Transverse colon (tissue), 4 donors: ENCODE data around the gene ARF6. TPM values are rescaled to one million over a fixed set of nuclear protein-coding genes. Genes with fewer than 3 reads are reported as not detected.

Experiments used
- DNase-seq: peaks from one replicate; pipeline ENCODE4 v3.0.0-alpha.2; 2019
- H3K27ac ChIP-seq, 4 donors: fragments of 200-600 bp; sonication (generic); 2 replicates each; pipeline ENCODE4 v1.5.1; 2016 to 2018; ENCODE audit warnings: inconsistent platforms in 4 of 4
- H3K27me3 ChIP-seq: fragments of 200-600 bp; sonication (generic); 2 replicates; pipeline ENCODE4 v1.5.1; 2017; ENCODE audit warnings: inconsistent platforms
- H3K36me3 ChIP-seq, 4 donors: fragments of 200-600 bp; sonication (generic); 2 replicates each; pipeline ENCODE4 v1.5.1; 2017 to 2019; ENCODE audit warnings: inconsistent platforms in 4 of 4
- H3K4me1 ChIP-seq, 4 donors: fragments of 200-600 bp; sonication (generic); 2 replicates each; pipeline ENCODE4 v1.5.1; 2017 to 2020; ENCODE audit warnings: inconsistent platforms in 4 of 4
- H3K4me3 ChIP-seq, 4 donors: fragments of 200-600 bp; sonication (generic); 1 replicate in 1 of 4; 2 replicates in 3 of 4; pipeline versions ENCODE4 v1.5.1 to v1.6.1; 2017 to 2019; ENCODE audit warnings: inconsistent platforms in 4 of 4
- H3K9me3 ChIP-seq, 2 donors: fragments of 200-600 bp; sonication (generic); 2 replicates each; pipeline ENCODE4 v1.5.1; 2017 to 2019; ENCODE audit warnings: inconsistent platforms in 2 of 2
- CTCF ChIP-seq, 5 experiments: fragments of 200-600 bp in 3 of 5; fragments of 450-650 bp in 2 of 5; sonication (generic) in 3 of 5; IDR thresholded peaks; 1 replicate in 2 of 5; 2 replicates in 3 of 5; pipeline ENCODE4 v1.5.1; 2016 to 2017; ENCODE audit warnings: antibody characterized with exemption in 5 of 5, inconsistent platforms in 3 of 5, mild to moderate bottlenecking in 2 of 5, moderate library complexity in 1 of 5
- EP300 ChIP-seq: sonication (generic); formaldehyde crosslinking; IDR thresholded peaks from one replicate; pipeline ENCODE4 v1.6.1; 2017; ENCODE audit warnings: antibody characterized with exemption, low read depth
- POLR2A ChIP-seq: fragments of 450-650 bp; IDR thresholded peaks from one replicate; pipeline ENCODE4 v1.6.1; 2016; ENCODE audit warnings: antibody characterized with exemption, mild to moderate bottlenecking, moderate library complexity
- POLR2AphosphoS5 ChIP-seq, 3 donors: sonication (generic); formaldehyde crosslinking; IDR thresholded peaks; one replicate each; pipeline ENCODE4 v1.6.1; 2016; ENCODE audit warnings: antibody characterized with exemption in 3 of 3
- WGBS, 2 donors: methylation state at CpG; one replicate each; pipeline ENCODE4 v1.1.5; 2018; ENCODE audit warnings: low coverage in 1 of 2; 5-methylcytosine and 5-hydroxymethylcytosine counted together
- in situ Hi-C, 4 donors: fragments of 200-750 bp; cut with MboI; loops; one replicate each; pipeline versions ENCODE4 v1.15.0 to v1.15.1; 2017; ENCODE audit warnings: low sequenced_read_pairs in 3 of 4, low pct_ligation_motif_present in 1 of 4, low pct_unique_long_range_greater_than_20kb in 1 of 4
- intact Hi-C: fragments of 100-400 bp; cut with DNase I; formaldehyde crosslinking; loops from one replicate; pipeline ENCODE4 v1.15.1; 2023; ENCODE audit warnings: low total_unique reads
- total RNA-seq, 4 donors: library from RNA; depleted of rRNA; stranded (reverse); fragments of >200 nt; gene quantifications; one replicate each; pipeline ENCODE4 v1.1.0, GENCODE V29; 2016

The ARF6 gene
- total RNA-seq, 4 donors from 2014 or later = 70.3 to 120 (median 101) TPM

- Histone ChIP-seq H3K36me3 (no peaks in the 10 kb centered on the region), H3K27me3 (no peaks in the 10 kb centered on the region), H3K4me1 (peaks cover 0 to 33% (median 18%) of the 10 kb centered on the region in 4 donors), H3K4me3 (no peak overlapping the region), H3K9me3 (no peaks in the 10 kb centered on the region), H3K27ac (peak overlapping the region in 2 of 4 donors; percentile 59 to 61)
- WGBS, 2 donors = 38 to 66% methylated on average over 5 of the region's 5 CpGs
- in situ Hi-C loops = no loop called here
- TF ChIP-seq POLR2AphosphoS5 (IDR thresholded peaks at IDR 0.05) (no peak), POLR2A (no peak), CTCF (IDR thresholded peaks at IDR 0.05) (no peak), EP300 (no peak)
- intact Hi-C loops = no loop called here
- no peak for DNase-seq
Observed at GRCh38 chr14:49907186-49907585, 14.3 kb downstream of the ARF6 start.

DNA sequence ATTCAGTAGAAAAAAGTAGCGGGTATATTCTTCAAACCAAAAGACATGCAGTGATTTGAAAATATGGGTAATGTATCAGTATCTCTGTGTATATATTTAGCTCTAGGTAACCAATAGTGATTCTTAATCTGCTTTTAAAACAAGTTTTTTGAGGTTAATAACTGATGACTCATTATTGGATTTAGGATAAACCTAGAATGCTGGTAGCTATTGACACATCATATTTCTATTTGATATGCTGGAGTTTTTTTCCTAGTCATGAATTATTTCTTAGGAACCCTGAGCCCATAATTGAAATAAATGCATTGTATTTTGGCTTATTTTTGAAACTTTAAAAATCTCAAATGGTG lies 15.5 kb downstream of the ARF6 start:
- Histone ChIP-seq H3K27me3 (no peaks in the 10 kb centered on the region), H3K4me3 (no peak overlapping the region), H3K4me1 (peaks cover 0 to 33% (median 18%) of the 10 kb centered on the region in 4 donors), H3K36me3 (no peaks in the 10 kb centered on the region), H3K27ac (peak overlapping the region in 3 of 4 donors; percentile 7 to 61 (median 59)), H3K9me3 (no peaks in the 10 kb centered on the region)
- intact Hi-C loops = no loop called here
- in situ Hi-C loops = no loop called here
- TF ChIP-seq POLR2AphosphoS5 (IDR thresholded peaks at IDR 0.05) = no peak
- no peak for TF ChIP-seq POLR2A
- TF ChIP-seq CTCF (IDR thresholded peaks at IDR 0.05) = no peak
- TF ChIP-seq EP300 = no peak
- DNase-seq = no peak
- WGBS, 2 donors = 0% methylated on average over 1 of the region's 1 CpG

GRCh38 chr14:49909016-49909415 lies 16.1 kb downstream of the ARF6 start:
- H3K27me3 ChIP-seq = no peaks in the 10 kb centered on the region
- intact Hi-C loops = no loop called here
- H3K4me1 ChIP-seq = peaks cover 0 to 33% (median 18%) of the 10 kb centered on the region in 4 donors
- no peaks in the 10 kb centered on the region for H3K36me3 ChIP-seq
- H3K4me3 ChIP-seq = no peak overlapping the region
- TF ChIP-seq POLR2AphosphoS5 (IDR thresholded peaks at IDR 0.05) = no peak
- no peak for TF ChIP-seq CTCF (IDR thresholded peaks at IDR 0.05)
- TF ChIP-seq EP300 = no peak
- no peak for TF ChIP-seq POLR2A
- H3K27ac ChIP-seq = no peak overlapping the region
- WGBS, 2 donors = 92 to 95% methylated on average over 4 of the region's 4 CpGs
- in situ Hi-C loops = no loop called here
- H3K9me3 ChIP-seq = no peaks in the 10 kb centered on the region
- no peak for DNase-seq

DNA sequence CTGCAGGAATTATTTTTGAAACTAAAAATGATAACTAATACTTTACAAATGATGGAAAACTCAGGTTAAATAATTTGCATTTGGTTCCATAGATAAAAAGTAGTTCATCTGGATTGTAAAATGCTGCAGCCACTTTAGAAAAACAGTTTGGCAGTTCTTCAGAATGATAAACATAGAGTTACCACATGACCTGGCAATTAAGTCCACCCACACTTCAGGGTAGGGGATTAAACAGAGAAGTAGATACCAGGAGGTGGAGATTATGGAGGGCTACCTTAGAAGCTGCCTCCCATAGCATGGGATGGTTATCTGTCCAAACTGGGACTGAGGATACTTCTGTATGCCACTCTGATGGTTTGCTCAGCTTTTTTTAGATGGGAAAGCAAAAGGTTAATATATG lies 22.2 kb downstream of the ARF6 start:
- DNase-seq = no peak
- TF ChIP-seq POLR2A (no peak), EP300 (no peak), CTCF (IDR thresholded peaks at IDR 0.05) (no peak), POLR2AphosphoS5 (IDR thresholded peaks at IDR 0.05) (no peak)
- Histone ChIP-seq H3K27me3 (no peaks in the 10 kb centered on the region), H3K36me3 (no peaks in the 10 kb centered on the region), H3K27ac (no peak overlapping the region), H3K4me3 (no peak overlapping the region), H3K4me1 (peaks cover 0 to 24% (median 4%) of the 10 kb centered on the region in 4 donors), H3K9me3 (no peaks in the 10 kb centered on the region)
- in situ Hi-C loops (no loop called here), intact Hi-C loops (no loop called here)
